CD8-positive, alpha-beta memory T cell (primary cell): ENCODE results near the gene PTGDR2. TPM values are rescaled to one million over a fixed set of nuclear protein-coding genes. Genes with fewer than 3 reads are reported as not detected.

Source experiments
- CTCF ChIA-PET: fragments of 350-600 bp; sonication (Branson Sonifier 250); formaldehyde crosslinking; loops from one replicate; lab custom pipeline; 2021; ENCODE audit warnings: antibody characterized with exemption; lab: Charles Lee
- POLR2A ChIA-PET: fragments of 350-600 bp; sonication (Branson Sonifier 250); formaldehyde crosslinking; loops from one replicate; lab custom pipeline; 2021; ENCODE audit warnings: antibody characterized with exemption; lab: Charles Lee
- DNase-seq, 5 donors: peaks; one replicate each; pipeline versions ENCODE4 v3.0.0 to v3.0.0-alpha.2; 2020 to 2022; ENCODE audit warnings: mixed read lengths in 1 of 5
- H3K27ac ChIP-seq: one replicate; pipeline ENCODE4 v1.7.0; 2013; ENCODE audit warnings: low read depth, mild to moderate bottlenecking, low read length, moderate library complexity
- H3K27me3 ChIP-seq: 2 replicates; pipeline ENCODE4 v1.7.0; 2013; ENCODE audit warnings: low read length, mild to moderate bottlenecking; ENCODE audit not compliant: insufficient read depth, poor library complexity, severe bottlenecking
- H3K36me3 ChIP-seq: 2 replicates; pipeline ENCODE4 v1.7.0; 2013; ENCODE audit warnings: mild to moderate bottlenecking, low read length, moderate library complexity; ENCODE audit not compliant: insufficient read depth
- H3K4me1 ChIP-seq: 2 replicates; pipeline ENCODE4 v1.7.0; 2013; ENCODE audit warnings: mild to moderate bottlenecking, low read length, moderate library complexity; ENCODE audit not compliant: insufficient read depth
- H3K4me3 ChIP-seq: 2 replicates; pipeline ENCODE4 v1.7.0; 2013; ENCODE audit warnings: mild to moderate bottlenecking, low read length
- H3K9me3 ChIP-seq: 2 replicates; pipeline ENCODE4 v1.7.0; 2013; ENCODE audit warnings: mild to moderate bottlenecking, low read length
- H3K27ac Mint-ChIP-seq, 8 donors: one replicate each; pipeline ENCODE4 v1.8.0; 2020 to 2021; ENCODE audit warnings: mixed read lengths in 8 of 8, mild to moderate bottlenecking in 6 of 8, inconsistent platforms in 3 of 8, moderate library complexity in 3 of 8
- H3K27me3 Mint-ChIP-seq, 2 donors: one replicate each; pipeline ENCODE4 v1.8.0; 2020 to 2021; ENCODE audit warnings: mixed read lengths in 2 of 2, mild to moderate bottlenecking in 1 of 2, moderate library complexity in 1 of 2
- H3K36me3 Mint-ChIP-seq, 3 donors: one replicate each; pipeline ENCODE4 v1.8.0; 2020 to 2021; ENCODE audit warnings: mixed read lengths in 3 of 3, inconsistent platforms in 1 of 3, mild to moderate bottlenecking in 1 of 3
- H3K4me1 Mint-ChIP-seq, 3 donors: one replicate each; pipeline ENCODE4 v1.8.0; 2020 to 2021; ENCODE audit warnings: mixed read lengths in 3 of 3, inconsistent platforms in 1 of 3, mild to moderate bottlenecking in 1 of 3
- H3K4me3 Mint-ChIP-seq, 7 donors: one replicate each; pipeline ENCODE4 v1.8.0; 2020 to 2021; ENCODE audit warnings: mixed read lengths in 7 of 7, mild to moderate bottlenecking in 6 of 7, moderate library complexity in 4 of 7, inconsistent platforms in 2 of 7
- H3K9me3 Mint-ChIP-seq, 5 donors: one replicate each; pipeline ENCODE4 v1.8.0; 2020 to 2022; ENCODE audit warnings: mixed read lengths in 5 of 5, mild to moderate bottlenecking in 3 of 5, moderate library complexity in 2 of 5, inconsistent platforms in 1 of 5
- polyA plus RNA-seq: library from polyadenylated mRNA; unstranded; fragments of 300-500 nt; fragmentation: Illumina TruSeq; gene quantifications from one replicate; pipeline ENCODE4 v1.2.3, GENCODE V29; 2021
- total RNA-seq, 2 experiments: library from RNA; stranded (reverse); gene quantifications; one replicate each; pipeline ENCODE4 v1.2.3, GENCODE V29; 2021

The PTGDR2 gene
- total and polyA plus RNA-seq, 3 experiments from 2014 or later, result 0.28 to 2.2 (median 0.42) TPM

DNA sequence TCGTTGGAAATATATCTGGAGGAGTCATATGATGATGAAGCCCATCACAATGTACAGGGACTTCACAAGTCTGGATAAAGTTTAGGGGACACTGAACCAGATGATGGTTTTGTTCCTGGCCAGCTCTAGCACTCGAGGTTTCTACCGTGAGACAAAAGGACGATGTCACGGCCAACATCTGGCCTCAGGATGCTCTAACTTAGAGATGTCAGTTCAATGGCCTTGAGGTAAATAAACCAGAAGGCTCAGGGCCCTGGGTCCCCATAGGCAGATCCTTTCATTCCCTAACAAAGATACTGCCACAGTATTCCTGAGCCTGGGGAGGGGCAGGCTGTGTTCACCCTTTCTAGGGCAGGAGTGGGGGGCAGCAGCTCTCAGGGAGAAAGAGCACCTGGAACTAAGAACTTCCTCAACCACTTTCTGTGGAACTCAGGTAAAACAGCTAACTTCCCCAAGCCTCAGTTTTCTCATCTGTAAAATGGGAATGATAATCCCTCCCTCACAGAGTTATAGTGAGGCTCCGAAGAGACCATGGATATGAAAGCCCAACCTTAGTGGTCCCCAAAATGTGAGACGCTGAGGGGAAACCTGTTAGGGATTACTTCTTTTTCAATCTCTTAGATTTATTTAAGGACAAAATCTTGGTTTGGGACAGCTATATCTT, 52.3 kb downstream of the PTGDR2 start:
- no peak for DNase-seq
- no peak overlapping the region for H3K4me3 Mint-ChIP-seq
- ChIA-PET CTCF (no interaction called here), POLR2A (no interaction called here)
- peaks cover 6 to 25% of the 10 kb centered on the region in 2 donors for H3K27me3 Mint-ChIP-seq
- no peaks in the 10 kb centered on the region for H3K36me3 Mint-ChIP-seq
- H3K9me3 Mint-ChIP-seq, result no peaks in the 10 kb centered on the region
- Histone ChIP-seq H3K4me3 (no peak overlapping the region), H3K27me3 (no peaks in the 10 kb centered on the region), H3K4me1 (no peaks in the 10 kb centered on the region), H3K27ac (no peak overlapping the region), H3K9me3 (no peaks in the 10 kb centered on the region), H3K36me3 (no peaks in the 10 kb centered on the region)
- H3K27ac Mint-ChIP-seq, result no peak overlapping the region
- H3K4me1 Mint-ChIP-seq, result no peaks in the 10 kb centered on the region

GRCh38 chr11:60801194-60801593, 54.6 kb downstream of the PTGDR2 start:
- POLR2A ChIA-PET, result no interaction called here

More at GRCh38 chr11:60801194-60801593, 54.6 kb downstream of the PTGDR2 start:
- no peaks in the 10 kb centered on the region for H3K36me3 Mint-ChIP-seq
- H3K9me3 Mint-ChIP-seq, result no peaks in the 10 kb centered on the region
- Histone ChIP-seq H3K27me3 (no peaks in the 10 kb centered on the region), H3K27ac (no peak overlapping the region), H3K4me3 (no peak overlapping the region), H3K36me3 (no peaks in the 10 kb centered on the region), H3K9me3 (no peaks in the 10 kb centered on the region), H3K4me1 (no peaks in the 10 kb centered on the region)
- no peaks in the 10 kb centered on the region for H3K4me1 Mint-ChIP-seq
- H3K27ac Mint-ChIP-seq, result no peak overlapping the region
- H3K27me3 Mint-ChIP-seq, result peaks cover 6 to 19% of the 10 kb centered on the region in 2 donors
- CTCF ChIA-PET, result no interaction called here
- no peak overlapping the region for H3K4me3 Mint-ChIP-seq
- DNase-seq, result no peak

Other genes starting within 250 kb of the PTGDR2 start
- not detected for gene MS4A8, start 156.3 kb downstream of the PTGDR2 start, total RNA-seq
- not detected for gene MS4A8, start 156.3 kb downstream of the PTGDR2 start, polyA plus RNA-seq
- not detected for gene MS4A18, start 131.2 kb downstream of the PTGDR2 start, total RNA-seq
- not detected for gene MS4A18, start 131.2 kb downstream of the PTGDR2 start, polyA plus RNA-seq
- gene MS4A15, start 99.1 kb downstream of the PTGDR2 start, total RNA-seq, result not detected
- not detected for gene MS4A15, start 99.1 kb downstream of the PTGDR2 start, polyA plus RNA-seq
- not detected for gene MS4A10, start 70.6 kb downstream of the PTGDR2 start, total RNA-seq
- not detected for gene MS4A10, start 70.6 kb downstream of the PTGDR2 start, polyA plus RNA-seq
- 100 to 1,000 TPM; 122 to 124 TPM for gene CCDC86, start 13.8 kb downstream of the PTGDR2 start, total RNA-seq
- gene CCDC86, start 13.8 kb downstream of the PTGDR2 start, polyA plus RNA-seq, result 21.8 TPM
- gene ZP1, start 11.6 kb upstream of the PTGDR2 start, total RNA-seq, result not detected
- gene ZP1, start 11.6 kb upstream of the PTGDR2 start, polyA plus RNA-seq, result 0.22 TPM
- 100 to 1,000 TPM; 201 to 204 TPM for gene PRPF19, start 50.6 kb upstream of the PTGDR2 start, total RNA-seq
- gene PRPF19, start 50.6 kb upstream of the PTGDR2 start, polyA plus RNA-seq, result 19.0 TPM
- gene TMEM109, start 58.2 kb upstream of the PTGDR2 start, total RNA-seq, result 100 to 1,000 TPM; 144 to 147 TPM
- 396 TPM for gene TMEM109, start 58.2 kb upstream of the PTGDR2 start, polyA plus RNA-seq
- under 1 TPM; 0.68 to 0.73 TPM for gene TMEM132A, start 68.5 kb upstream of the PTGDR2 start, total RNA-seq
- not detected for gene TMEM132A, start 68.5 kb upstream of the PTGDR2 start, polyA plus RNA-seq
- 1 to 10 TPM; 1.2 to 1.5 TPM for gene SLC15A3, start 96.2 kb upstream of the PTGDR2 start, total RNA-seq
- not detected for gene SLC15A3, start 96.2 kb upstream of the PTGDR2 start, polyA plus RNA-seq
- gene CD6, start 115.7 kb upstream of the PTGDR2 start, total RNA-seq, result 100 to 1,000 TPM; 229 to 233 TPM
- 156 TPM for gene CD6, start 115.7 kb upstream of the PTGDR2 start, polyA plus RNA-seq
- gene CD5, start 246.5 kb upstream of the PTGDR2 start, total RNA-seq, result 100 to 1,000 TPM; 169 to 175 TPM
- gene CD5, start 246.5 kb upstream of the PTGDR2 start, polyA plus RNA-seq, result 156 TPM